HK-2 (cell line): ENCODE data around the gene GTSE1.

Source experiments
- DNase-seq: peaks from one replicate; pipeline ENCODE4 v3.0.0-alpha.2; 2018; ENCODE audit not compliant: unreplicated experiment

Gene GTSE1

DNA sequence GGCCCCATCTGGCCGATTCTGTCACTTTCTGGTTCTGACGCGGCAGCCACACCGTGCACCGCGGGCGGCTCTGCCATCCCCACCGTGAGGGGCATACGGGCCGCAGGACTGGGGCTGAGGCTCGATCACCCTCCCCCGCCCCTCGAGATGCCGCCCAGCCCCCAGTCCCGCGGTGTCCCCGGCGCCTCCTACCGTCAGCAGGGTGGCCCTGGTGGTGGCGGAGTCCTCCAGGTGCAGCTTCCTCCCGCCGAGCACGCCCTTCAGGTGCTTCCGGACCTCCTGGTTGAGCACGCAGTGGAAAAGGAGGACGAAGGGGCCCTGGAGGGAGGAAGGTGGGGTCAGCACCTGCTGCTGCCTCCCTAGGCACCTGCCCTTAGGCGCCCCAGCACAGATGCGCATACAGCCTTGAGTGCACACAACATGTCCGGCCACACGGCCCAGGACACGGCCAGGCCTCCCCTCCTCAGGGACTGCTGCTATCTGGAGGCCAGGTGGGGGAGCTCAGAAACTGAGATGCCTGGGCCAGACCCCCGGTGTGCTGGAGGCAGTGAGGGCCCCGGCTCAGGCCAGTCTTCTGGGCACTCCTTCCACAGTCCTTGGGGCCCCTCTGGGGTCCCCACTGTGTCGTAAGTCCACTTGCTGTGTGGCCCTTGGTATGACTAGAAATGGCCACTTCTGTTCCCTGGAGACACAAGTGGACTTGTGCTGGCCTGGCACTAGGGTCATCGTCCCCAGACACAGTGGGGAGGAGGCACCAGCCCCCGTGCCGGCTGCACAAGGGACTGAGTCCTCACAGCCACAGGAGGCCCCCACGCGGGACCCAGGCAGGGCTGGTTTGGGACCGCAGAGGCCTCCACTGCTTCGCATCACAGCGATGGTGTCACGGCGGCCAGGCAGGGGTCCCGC is 70.4 kb downstream of the GTSE1 start:
- DNase-seq, result no peak

DNA sequence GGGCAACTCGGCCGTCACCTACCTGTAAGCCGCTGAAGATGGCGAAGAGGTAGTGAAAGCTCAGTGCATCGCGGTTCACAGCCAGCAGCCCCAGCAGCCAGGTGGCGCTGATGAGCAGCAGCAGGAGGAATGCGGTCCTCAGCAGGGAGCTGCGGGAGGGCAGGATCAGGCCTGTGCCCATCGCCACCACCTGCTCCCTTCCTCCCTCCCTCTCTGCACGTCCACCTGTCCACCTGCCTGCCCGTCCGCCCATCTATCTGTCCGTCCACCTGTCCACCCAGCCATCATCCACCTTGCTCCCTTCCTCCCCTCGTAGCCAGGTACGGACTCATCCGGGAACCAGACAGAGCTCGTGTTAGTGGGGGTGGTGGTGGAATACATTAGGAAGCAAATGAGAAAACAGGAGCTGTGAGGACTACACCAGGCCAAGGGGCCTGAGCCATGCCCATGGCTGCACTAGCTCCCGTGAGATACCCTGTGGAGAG is 71.1 kb downstream of the GTSE1 start:
- no peak for DNase-seq

DNA sequence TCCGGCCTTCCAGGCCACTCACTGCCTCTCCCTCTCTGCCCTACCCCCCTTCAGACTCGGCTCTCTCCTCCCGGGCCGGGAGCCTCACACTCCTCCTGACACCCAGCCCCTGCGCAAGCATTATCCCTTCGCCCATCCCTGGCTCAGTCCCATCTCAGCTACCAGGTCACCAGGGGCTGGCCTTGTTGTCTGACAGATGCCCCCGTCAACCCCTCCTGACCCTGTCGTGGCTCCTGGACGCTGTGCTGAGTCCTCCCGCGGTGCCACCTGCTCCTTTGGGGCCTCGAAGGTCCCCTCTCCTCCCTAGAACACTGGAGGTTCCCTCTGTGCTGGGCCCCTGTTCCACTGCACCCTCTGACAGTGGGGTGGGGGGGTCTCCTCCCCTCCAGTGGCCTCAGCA is 71.8 kb downstream of the GTSE1 start:
- DNase-seq, result no peak

DNA sequence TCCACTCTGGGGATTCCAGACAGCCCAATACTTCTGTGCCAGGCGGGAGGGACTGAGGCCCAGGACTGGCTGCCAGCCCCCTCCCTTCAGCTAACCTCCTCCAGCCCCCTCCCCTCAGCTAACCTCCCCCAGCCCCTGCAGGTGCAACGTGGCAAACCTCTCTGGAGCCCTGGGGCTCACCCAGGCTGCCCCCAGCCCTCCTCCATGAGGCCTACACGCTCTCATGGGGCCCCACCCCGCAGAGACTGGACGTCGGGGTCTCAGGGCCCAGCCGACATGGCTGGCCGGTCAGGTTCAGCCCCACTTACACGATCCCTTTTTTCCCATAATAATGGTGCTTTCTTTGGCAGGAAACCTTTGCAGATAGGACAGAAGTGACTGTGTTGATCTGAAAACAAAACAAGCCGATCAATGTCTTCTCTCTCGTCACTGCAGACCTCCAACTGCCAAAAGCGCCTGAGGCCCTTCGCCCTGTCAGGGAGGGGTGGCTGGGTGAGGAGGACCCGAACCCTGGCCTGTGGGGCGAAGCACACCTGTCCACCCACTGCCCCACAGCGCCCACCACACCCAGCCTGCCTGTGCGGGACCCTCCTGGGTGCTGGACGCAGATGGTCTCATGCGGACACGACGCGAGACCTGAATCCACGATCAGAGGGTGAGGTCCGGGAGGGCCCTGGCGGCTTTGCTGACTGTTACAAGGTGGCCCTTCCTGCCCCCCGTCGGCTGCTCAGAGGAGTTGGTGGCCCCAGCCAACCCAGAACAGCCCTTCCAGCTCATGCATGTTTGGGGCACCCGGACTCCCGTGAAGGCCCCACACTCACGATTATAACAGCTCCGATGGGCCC is 72.4 kb downstream of the GTSE1 start:
- DNase-seq, result no peak

DNA sequence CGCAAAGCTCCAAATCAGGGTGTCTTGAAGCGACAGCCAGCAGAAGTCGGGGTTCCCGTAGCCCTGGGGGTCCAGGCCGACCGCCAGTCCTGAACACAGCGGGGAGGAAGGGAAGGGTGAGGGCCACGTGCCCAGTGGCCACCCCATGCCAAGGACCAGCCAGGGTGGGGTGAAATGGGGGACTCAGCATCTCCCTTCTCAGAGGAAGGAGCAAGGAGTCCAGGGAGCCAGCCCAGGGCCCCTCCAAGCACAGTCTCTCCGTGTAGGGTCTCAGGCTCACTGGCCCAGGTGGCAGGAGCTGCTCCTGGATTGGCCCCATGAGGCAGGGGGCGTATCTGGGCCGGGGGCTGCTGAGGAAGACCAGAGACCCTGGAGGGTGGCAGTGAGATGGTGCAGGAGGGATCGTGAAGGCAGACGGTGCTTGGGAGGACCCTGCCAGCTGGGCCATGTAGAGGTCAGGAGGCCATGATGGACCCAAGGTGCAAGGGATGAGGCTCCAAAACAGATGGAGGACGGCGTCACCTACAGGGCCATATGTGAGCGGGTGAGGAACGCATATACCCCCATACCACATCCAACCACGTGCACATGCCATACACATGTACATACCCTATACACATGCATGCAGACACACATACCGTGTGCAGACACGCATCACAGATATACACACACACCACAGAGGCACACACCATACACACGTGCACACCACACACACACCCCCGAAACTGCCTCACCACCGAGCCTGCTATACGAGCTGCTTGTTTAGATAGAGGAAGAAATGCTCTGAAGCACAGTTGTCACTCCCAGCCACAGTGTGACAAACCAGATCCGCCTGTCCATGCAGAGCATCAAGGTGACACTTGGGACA is 73.3 kb downstream of the GTSE1 start:
- DNase-seq, result no peak

DNA sequence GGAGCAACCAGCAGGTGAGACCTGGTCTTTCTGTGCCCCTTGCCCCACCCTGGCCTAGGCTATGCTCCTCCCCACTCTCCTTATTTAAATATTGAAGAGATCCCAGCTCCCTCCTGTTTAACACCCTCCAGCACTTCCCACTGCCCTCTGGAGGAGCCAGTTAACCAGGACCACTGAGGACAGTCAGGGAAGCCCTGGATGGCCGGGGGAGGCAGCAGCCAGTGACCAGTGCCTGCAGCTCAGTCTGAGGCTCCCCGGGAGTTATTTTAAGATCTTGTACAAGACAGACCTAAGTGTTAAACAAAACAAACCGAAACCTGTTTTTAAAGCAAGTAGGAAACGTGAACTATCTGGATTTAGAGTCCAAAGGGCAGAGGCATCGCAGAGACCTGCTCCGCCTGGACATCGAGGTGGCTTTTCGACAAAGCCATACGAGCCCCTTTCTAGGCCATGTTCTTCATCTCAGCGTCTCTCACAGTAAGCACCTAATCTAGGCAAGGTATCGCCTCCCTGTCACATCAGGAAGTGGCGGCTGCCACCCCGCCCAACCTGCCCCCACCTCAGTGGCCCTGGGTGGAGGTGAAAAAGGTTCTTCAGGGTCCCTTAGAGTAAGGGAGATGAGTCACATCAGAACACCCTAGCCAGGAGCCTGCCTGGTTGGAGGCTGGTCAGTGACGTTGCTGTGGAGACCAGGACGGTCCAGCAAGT is 74.1 kb downstream of the GTSE1 start:
- DNase-seq, result no peak

DNA sequence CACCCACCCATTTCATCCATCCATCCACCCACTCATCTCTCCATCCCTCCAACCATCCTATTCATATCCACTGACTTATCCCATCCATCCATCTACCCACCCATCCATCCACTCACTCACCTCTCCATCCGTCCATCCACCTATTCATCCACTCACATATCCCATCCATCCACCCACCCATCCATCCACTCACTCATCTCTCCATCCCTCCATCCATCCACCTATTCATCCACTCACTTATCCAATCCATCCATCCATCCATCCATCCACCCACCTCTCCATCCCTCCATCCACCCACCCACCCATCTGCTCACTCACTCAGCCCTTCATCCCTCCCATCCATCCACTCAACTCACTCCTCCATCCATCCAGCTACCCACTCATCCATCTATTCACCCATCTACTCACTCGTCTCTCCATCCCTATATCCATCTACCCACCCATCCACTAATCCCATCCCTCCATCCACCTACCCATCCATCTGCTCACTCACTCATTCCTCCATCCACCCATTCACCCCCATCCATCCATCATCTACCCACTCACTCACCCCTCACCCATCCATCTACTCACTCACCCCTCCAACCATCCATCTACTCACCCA is 75.1 kb downstream of the GTSE1 start:
- no peak for DNase-seq

DNA sequence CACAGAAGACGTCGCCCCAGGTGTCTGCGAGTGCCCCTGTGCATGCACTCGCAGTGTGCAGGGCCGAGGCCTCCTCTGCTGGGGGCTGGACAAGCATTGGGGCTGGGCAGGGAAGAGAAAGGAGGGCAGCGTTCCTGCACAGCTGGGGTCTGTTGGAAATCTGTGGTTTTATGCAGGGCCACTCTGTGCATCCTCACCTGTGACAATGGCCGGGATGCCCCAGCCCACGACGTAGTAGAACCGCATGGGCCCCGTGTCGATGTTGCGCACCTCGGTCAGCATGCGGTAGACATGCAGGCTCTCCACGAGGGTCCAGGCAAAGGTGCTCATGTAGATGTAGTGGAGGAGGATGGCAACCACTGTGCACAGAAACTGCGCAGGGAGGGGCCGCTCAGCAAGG is 76.0 kb downstream of the GTSE1 start:
- DNase-seq, result no peak

DNA sequence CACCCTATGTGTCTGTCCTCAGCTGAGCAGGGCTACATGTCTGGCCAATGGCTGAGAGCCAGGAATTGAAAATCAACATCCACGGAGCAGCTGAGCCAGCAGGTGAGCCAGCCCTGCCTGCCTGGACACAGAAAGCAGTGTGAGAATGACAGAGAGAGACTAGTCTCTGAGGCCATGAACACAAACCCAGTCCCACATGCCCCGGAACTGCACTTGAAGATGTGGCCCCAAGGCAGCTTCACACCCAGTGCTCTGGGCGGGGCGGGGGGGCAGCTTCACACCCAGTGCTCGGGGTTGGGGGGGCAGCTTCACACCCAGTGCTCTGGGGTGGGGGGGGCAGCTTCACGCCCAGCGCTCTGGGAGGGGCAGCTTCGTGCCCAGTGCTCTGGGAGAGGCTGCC is 76.5 kb downstream of the GTSE1 start:
- DNase-seq, result no peak

DNA sequence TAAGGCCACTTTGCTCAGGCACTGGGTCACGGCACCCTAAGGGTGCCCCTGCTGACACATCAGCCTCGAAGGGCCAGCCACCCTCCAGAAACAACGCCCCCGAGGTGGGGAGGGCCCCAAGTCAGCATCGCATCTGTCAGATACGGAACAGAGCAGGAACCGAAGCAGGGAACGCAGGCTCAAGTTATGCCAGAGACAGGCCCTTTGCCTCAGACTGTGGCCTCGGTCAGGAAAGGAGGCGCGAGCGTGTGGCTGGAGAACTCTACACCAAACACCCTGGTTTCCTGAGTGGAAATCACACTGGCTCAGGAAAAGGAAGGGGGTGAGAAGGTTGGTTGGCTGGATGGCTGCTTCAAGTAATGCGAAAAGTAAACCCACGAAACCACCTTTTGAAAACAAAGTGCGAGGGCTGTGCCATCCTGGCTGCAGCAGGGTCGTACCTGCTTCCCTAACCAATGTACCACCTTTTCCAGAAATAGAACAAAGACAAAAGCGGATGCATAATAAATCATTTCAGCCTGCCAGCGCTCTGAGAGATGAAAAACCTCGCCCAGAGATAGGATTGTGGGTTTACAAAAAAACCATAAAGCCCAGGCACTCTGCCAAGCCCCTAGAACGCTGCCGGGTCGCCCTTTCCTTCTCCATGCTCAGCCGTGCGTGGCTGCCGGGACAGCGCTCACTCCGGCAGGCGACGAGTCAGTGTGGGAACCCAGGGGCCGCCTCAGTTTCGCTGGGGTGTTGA is 77.4 kb downstream of the GTSE1 start:
- DNase-seq, result peak; percentile 80

DNA sequence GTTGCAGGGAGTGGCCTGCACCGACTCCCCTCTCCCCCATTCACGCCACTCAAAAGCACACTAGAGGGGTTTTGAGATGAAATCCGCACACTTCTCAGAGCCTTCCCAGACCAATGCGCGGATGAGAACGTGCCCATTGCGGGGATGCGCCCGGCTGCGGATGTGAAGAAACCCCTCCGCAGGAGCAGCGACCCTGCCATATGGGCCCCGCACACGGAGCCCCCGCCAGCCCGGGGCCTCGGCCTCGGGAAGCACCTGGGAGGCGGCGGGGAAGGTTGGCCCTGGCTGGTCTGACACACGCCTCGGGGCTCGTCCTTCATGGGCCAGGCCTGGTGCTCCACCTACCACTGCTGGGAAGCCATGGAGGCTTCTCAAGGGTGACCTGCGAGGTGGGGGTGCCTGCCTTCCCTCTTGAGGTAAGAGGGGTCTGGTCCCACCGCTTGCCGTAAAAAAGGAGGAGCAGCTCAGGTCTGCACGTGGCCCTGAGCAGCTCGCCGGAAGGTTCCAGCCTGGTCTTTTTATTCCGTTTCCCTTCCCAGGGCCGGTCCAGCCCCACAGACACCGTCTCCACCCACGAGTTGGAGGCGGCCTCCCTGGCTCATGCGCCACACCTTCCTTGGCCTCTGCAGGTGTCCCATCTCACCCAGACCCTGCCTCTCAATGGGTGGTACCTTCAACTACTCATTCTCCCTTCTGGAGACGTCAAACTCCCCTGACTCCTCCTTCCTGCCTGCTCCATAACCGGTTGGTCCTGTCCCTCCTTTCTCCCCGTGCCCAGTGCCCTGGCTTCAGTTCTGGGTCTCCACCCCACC is 78.2 kb downstream of the GTSE1 start:
- DNase-seq, result no peak

DNA sequence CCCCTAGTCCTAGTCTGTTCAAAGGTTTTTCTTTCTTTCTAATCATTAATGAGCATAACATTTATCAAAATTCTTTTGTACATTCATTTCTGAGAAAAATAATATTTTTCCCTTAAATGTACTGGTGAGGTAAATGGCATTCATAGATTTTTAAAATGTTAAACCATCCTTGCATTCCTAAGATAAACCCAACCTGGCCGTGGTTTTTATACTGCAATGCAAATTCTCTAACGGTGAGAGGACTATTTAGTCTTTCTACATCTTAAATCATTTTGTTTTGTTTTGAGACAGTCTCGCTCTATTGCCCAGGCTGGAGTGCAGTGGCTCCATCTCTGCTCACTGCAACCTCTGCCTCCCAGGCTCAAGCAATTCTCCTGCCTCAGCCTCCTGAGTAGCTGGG is 79.4 kb downstream of the GTSE1 start:
- no peak for DNase-seq

DNA sequence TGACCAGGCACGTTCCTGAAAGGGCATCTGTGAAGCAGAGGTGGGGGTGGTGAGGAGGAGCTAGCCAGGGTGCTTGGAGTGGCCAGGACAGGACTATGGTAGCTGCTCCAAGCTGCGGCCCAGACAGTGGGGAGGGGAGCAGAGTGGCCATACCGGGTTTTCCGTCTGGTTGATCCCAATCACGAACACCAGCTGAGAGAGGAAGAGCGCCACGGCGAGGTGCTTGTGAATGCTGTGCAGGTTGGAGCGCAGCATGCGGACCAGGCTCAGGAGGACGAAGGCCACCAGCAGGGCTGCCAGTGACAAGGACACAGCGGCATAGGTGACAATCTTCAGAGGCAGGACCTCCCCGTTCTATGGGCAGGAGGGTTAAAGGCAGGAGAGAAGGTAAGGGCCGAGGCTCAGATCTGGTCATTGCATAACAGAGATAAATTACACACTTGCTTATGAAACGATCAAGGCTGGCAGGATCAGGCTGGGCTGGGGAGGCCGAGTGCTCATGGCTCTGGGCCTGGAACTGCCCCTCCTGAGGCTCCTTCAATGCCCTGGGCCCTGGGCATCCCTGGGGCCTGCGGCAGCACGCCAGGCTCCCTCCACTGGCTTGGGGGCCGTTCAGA is 80.3 kb downstream of the GTSE1 start:
- DNase-seq, result no peak

DNA sequence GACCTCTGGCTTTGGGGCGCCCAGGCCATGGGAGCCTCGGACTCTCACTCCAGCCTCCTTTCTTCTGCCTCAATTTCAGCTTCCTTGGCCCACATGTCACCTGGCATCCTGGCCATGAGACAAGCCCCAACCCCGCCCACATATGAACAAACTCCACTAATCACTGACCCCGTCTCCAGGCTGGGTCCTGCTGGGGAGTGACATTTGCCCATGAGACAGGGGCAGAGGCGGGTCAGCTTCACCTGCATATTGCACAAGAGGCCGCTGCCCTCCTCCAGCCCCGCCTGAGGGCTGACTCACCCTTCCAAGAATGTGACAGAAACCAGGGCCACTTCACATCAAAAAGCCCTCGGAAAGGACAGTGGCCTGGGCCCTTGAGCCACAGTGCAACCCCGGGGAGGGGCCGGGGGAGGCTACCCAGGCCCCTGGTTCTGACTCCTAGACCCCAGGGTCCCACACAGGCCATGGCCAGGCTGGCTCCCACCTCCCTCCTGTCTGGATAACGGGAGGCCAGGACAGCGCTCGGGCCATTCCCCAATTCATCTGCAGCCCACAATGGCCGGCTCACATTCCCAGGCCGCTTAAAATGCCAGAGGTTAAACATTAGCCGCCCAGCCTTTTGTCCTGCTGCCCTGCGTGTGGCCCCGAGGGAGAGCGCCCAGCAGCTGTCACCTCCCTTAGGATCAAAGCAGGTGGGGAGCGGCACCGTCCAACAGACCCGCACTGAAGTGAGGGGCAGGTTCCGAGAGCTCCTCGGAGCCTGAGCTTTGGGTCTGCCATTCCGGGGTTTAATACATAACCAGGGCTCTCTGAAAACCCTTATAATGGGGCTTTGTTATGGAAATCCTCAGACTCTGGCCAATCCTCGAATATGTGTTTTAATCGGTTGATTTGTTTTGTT is 81.1 kb downstream of the GTSE1 start:
- DNase-seq, result peak; percentile 85

DNA sequence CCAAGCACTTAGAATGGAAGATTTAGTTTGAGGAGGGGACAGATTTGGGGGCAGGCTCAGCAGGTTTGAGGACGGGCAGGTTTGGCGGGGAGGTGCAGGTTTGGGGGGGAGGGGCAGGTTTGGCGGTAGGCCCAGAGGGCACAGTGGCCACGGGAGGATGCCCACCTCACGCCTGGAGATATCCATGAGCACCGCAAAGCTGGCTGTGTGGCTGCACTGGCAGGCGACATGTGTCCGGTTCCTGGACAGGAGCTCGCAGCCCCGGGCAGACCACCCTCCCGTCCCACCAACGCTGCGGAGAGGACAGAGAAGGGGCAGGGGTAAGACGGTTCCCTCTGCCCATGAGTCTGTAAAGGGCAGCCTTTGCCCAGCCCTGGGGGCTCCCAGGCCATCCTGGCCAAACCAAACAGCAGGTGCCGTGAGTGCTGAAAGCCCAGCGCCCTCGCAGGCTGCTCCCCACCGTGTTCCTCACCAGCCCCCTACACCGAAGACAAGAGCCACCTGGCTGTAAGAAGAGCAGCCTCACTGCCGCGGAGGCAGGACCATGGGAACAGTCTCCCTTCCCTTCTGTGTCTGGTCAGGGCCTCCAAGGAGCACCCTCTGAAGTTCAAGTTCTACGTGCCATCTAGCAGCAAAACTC is 81.9 kb downstream of the GTSE1 start:
- DNase-seq, result no peak

DNA sequence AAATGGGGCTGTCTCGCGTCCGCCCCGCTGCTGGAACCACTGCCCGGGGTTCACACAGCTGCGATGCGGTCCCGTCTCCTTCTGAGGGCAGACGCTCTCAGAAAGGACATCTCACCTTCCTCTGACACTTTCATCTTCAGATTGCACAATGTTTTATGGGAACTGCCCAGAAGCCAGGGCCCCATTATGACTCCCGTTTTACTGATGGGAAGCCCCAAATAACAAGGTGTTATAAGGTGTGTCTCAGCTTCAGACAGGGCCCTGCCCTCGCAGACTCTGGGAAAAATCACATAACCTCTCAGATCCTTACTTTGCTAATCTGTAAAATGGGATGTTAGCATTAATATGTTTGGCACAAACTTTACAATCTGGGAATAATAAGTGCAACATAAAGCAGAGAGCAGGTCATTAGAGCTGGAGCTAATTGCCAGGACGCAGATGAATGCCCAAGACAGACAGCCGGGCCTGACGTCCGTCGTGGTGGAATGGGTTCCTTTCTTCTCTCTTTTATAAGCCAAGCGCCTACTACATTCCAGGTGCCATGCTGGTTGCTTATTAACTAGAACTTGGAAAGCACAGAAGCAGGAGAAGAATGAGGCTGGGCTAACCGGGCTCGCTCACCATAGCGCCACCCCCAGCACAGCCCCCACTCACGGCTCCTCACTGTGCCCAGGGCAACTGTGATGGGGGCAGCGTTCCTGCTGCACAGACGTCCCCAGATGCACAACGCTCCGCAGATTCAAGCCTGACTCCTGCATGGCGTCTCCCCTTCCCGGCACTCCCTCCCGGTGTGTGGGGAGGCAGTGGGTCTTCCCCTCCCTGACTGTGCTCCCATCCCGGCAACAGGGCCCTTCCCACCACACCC is 82.6 kb downstream of the GTSE1 start:
- peak; percentile 48 for DNase-seq
